GM18511 (cell line): ENCODE data around the gene SLC45A2.
"Not testable (repeated sequence)": the region's sequence is repeated elsewhere in the genome, so short reads cannot be mapped to it uniquely, and the experiment has no call there.

Experiments
- ATAC-seq: cut with Tn5 transposase; IDR thresholded peaks from one replicate; pipeline ENCODE4 v1.9.1; 2021; ENCODE audit warnings: mild to moderate bottlenecking, moderate library complexity; ENCODE audit not compliant: unreplicated experiment

SLC45A2 gene

GRCh38 chr5:33929925-33930690 is 54.4 kb downstream of the SLC45A2 start:
- no peak for ATAC-seq

- no peak for ATAC-seq
Measured at GRCh38 chr5:33928283-33928682, 56.2 kb downstream of the SLC45A2 start.

- ATAC-seq: no peak
Measured at GRCh38 chr5:33927685-33928084, 56.8 kb downstream of the SLC45A2 start.

GRCh38 chr5:33925278-33925677 is 59.2 kb downstream of the SLC45A2 start:
- ATAC-seq: peak; percentile 52

GRCh38 chr5:33921002-33921401 is 63.5 kb downstream of the SLC45A2 start:
- ATAC-seq: no peak

GRCh38 chr5:33914844-33915243 is 69.6 kb downstream of the SLC45A2 start:
- not testable (repeated sequence) for ATAC-seq

- not testable (repeated sequence) for ATAC-seq
Measured at GRCh38 chr5:33906248-33906647, 78.2 kb downstream of the SLC45A2 start.

GRCh38 chr5:33905381-33905780 is 79.1 kb downstream of the SLC45A2 start:
- no peak for ATAC-seq

- ATAC-seq: no peak
Measured at GRCh38 chr5:33903118-33903517, 81.4 kb downstream of the SLC45A2 start.

GRCh38 chr5:33901156-33901555 is 83.3 kb downstream of the SLC45A2 start:
- ATAC-seq: no peak
